ENCODE results near the gene KCNAB2. TPM values are rescaled to one million over a fixed set of nuclear protein-coding genes. Genes with fewer than 3 reads are reported as not detected.

KCNAB2 gene
- total RNA-seq, 2 donors from 2014 or later = 14.0 to 36.1 TPM

- no peak for DNase-seq (ENCODE audit: low spot score)
- H3K27ac ChIP-seq = no peak overlapping the region
- TF ChIP-seq, protein P1, sequence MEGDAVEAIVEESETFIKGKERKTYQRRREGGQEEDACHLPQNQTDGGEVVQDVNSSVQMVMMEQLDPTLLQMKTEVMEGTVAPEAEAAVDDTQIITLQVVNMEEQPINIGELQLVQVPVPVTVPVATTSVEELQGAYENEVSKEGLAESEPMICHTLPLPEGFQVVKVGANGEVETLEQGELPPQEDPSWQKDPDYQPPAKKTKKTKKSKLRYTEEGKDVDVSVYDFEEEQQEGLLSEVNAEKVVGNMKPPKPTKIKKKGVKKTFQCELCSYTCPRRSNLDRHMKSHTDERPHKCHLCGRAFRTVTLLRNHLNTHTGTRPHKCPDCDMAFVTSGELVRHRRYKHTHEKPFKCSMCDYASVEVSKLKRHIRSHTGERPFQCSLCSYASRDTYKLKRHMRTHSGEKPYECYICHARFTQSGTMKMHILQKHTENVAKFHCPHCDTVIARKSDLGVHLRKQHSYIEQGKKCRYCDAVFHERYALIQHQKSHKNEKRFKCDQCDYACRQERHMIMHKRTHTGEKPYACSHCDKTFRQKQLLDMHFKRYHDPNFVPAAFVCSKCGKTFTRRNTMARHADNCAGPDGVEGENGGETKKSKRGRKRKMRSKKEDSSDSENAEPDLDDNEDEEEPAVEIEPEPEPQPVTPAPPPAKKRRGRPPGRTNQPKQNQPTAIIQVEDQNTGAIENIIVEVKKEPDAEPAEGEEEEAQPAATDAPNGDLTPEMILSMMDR (IDR thresholded peaks at IDR 0.05) = no peak
- ATAC-seq (ENCODE audit: insufficient number of reproducible peaks, low FRiP score, low read depth) = no peak
- no peaks in the 10 kb centered on the region for H3K4me1 ChIP-seq (ENCODE audit: control insufficient read depth in 1 of 2, low read depth in 2 of 2)
- no peaks in the 10 kb centered on the region for H3K36me3 ChIP-seq
- no peaks in the 10 kb centered on the region for H3K27me3 ChIP-seq (replicated peaks; ENCODE audit: insufficient read depth)
- H3K4me3 ChIP-seq = no peak overlapping the region
- no peaks in the 10 kb centered on the region for H3K9me3 ChIP-seq
Measured at GRCh38 chr1:6043561-6043960, 2.1 kb upstream of the KCNAB2 start.

GRCh38 chr1:6044481-6045109, 1.1 kb upstream of the KCNAB2 start:
- no peaks in the 10 kb centered on the region for H3K4me1 ChIP-seq (ENCODE audit: control insufficient read depth in 1 of 2, low read depth in 2 of 2)
- H3K4me3 ChIP-seq = no peak overlapping the region
- TF ChIP-seq, protein P1 (IDR thresholded peaks at IDR 0.05) = no peak
- no peaks in the 10 kb centered on the region for H3K36me3 ChIP-seq
- DNase-seq (ENCODE audit: low spot score) (no peak), ATAC-seq (ENCODE audit: insufficient number of reproducible peaks, low FRiP score, low read depth) (no peak)
- no peaks in the 10 kb centered on the region for H3K27me3 ChIP-seq (replicated peaks; ENCODE audit: insufficient read depth)
- H3K27ac ChIP-seq = no peak overlapping the region
- no peaks in the 10 kb centered on the region for H3K9me3 ChIP-seq

- no peaks in the 10 kb centered on the region for H3K9me3 ChIP-seq
- H3K36me3 ChIP-seq = no peaks in the 10 kb centered on the region
- no peak overlapping the region for H3K4me3 ChIP-seq
- DNase-seq (ENCODE audit: low spot score) = no peak
- no peaks in the 10 kb centered on the region for H3K4me1 ChIP-seq (ENCODE audit: control insufficient read depth in 1 of 2, low read depth in 2 of 2)
- no peak overlapping the region for H3K27ac ChIP-seq
- H3K27me3 ChIP-seq (replicated peaks; ENCODE audit: insufficient read depth) = no peaks in the 10 kb centered on the region
- ATAC-seq (ENCODE audit: insufficient number of reproducible peaks, low FRiP score, low read depth) = no peak
- TF ChIP-seq, protein P1 (IDR thresholded peaks at IDR 0.05) = no peak
Measured at GRCh38 chr1:6045110-6045502, 582 bp upstream of the KCNAB2 start.

DNA sequence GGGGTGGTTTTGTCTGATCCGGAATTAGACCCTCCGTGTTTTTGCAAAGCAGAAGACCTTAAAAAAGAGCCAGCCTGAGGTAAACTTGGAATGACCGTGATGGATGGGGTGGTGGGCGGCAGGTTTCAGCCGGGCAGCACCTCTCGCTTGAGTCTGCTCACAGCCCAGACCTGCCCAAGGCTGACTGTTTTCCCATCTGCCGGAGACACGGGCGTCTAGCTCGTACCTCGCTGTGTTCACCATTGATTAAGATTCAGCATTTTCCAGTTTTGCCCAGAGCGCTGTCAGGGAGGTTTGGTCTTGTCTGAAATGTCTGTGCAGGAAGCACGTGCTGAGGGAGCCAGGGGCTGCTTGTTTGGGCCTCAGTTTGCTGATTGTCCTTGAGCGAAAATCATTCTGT, 591 bp downstream of the KCNAB2 start:
- ATAC-seq (ENCODE audit: insufficient number of reproducible peaks, low FRiP score, low read depth) (no peak), DNase-seq (ENCODE audit: low spot score) (no peak)
- Histone ChIP-seq H3K4me1 (ENCODE audit: control insufficient read depth in 1 of 2, low read depth in 2 of 2) (no peaks in the 10 kb centered on the region), H3K27me3 (replicated peaks; ENCODE audit: insufficient read depth) (no peaks in the 10 kb centered on the region), H3K9me3 (no peaks in the 10 kb centered on the region), H3K4me3 (no peak overlapping the region), H3K27ac (no peak overlapping the region), H3K36me3 (no peaks in the 10 kb centered on the region)
- TF ChIP-seq, protein P1 (IDR thresholded peaks at IDR 0.05) = no peak

DNA sequence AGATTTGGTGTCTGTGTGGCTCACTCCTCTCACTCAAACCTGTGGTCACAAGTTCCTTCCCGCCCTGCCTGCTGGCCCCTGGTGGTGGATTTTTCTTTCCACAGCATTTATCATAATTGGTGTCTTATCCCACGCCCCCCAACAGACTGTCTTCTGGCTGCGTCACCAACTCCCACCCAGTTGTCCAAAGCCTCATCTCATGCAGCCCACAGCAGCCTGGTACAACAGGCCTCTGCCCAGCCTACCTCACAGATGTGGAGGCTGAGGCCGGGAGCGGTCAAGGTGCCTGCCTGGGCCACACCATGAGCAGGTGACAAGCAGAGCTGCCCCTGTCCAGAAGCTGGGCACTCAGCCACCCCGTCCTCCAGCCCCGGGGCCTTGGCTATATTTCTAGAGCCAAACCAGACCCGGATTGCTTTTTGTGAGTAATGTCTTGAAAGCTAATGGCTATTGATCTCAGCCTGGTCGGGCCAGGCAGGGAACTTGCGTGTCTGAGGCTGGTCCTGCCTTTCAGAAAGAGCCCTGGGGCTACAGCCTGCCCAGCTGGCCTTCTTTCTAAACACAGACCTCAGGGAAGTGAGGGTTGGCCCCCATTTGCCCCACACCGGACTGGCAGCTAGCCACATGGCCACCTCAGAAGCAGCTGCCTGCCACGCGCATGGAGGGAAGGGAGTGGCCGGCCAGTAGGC, 2.6 kb downstream of the KCNAB2 start:
- H3K27me3 ChIP-seq (replicated peaks; ENCODE audit: insufficient read depth) = no peaks in the 10 kb centered on the region
- no peak overlapping the region for H3K4me3 ChIP-seq
- H3K36me3 ChIP-seq = no peaks in the 10 kb centered on the region
- ATAC-seq (ENCODE audit: insufficient number of reproducible peaks, low FRiP score, low read depth) = no peak
- no peaks in the 10 kb centered on the region for H3K9me3 ChIP-seq
- H3K4me1 ChIP-seq (ENCODE audit: control insufficient read depth in 1 of 2, low read depth in 2 of 2) = no peaks in the 10 kb centered on the region
- no peak overlapping the region for H3K27ac ChIP-seq
- no peak for DNase-seq (ENCODE audit: low spot score)
- TF ChIP-seq, protein P1 (IDR thresholded peaks at IDR 0.05) = no peak

Data from thoracic aorta (tissue), 2 donors.